H7 (cell line): ENCODE results near the gene GAREM1. TPM values are rescaled to one million over a fixed set of nuclear protein-coding genes. Genes with fewer than 3 reads are reported as not detected.
A peak's percentile ranks its signal among the peaks of the same experiment; 100 is the strongest.
"Not testable (repeated sequence)": the region's sequence is repeated elsewhere in the genome, so short reads cannot be mapped to it uniquely, and the experiment has no call there.

Experiments
- DNase-seq: peaks from one replicate; pipeline ENCODE4 v3.0.0; 2012
- H3K27me3 ChIP-seq: 2 replicates; pipeline ENCODE4 v1.6.0; 2011; ENCODE audit warnings: mild to moderate bottlenecking, low read length; ENCODE audit not compliant: control insufficient read depth, insufficient read depth
- H3K36me3 ChIP-seq: replicated peaks from 2 replicates; pipeline ENCODE4 v1.5.1; 2011; ENCODE audit warnings: low read length; ENCODE audit not compliant: control insufficient read depth, insufficient read depth
- H3K4me3 ChIP-seq: 2 replicates; pipeline ENCODE4 v1.5.1; 2011; ENCODE audit warnings: low read depth, mild to moderate bottlenecking, control low read depth, low read length, moderate library complexity; ENCODE audit not compliant: insufficient read depth
- total RNA-seq: library from RNA; depleted of rRNA; stranded (reverse); fragments of >200 nt; shearing (Covaris generic); gene quantifications from 2 replicates; pipeline ENCODE4 v1.2.3, GENCODE V29; 2014

GAREM1 gene
- total RNA-seq, 1 experiment from 2014 or later: 4.9 TPM

DNA sequence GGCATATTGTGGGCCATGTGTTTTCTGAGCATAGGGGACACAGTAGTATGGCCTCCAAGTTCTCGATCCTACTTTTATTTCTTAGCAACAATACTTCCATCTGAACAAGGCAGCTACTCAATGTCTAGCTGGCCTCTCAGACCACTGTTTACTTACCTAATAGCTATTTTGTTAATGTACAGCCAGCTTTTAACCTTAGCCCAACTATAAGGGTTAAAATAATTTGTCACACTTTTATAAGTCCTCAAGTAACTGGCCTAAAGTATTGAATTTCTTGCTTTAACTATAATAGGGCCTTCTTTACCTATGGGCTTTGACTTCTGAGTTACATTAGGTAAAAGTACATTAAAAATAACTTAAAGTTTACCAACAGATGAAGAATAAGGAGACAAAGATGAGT, 117.4 kb downstream of the GAREM1 start:
- DNase-seq: no peak
- no peaks in the 10 kb centered on the region for H3K27me3 ChIP-seq

DNA sequence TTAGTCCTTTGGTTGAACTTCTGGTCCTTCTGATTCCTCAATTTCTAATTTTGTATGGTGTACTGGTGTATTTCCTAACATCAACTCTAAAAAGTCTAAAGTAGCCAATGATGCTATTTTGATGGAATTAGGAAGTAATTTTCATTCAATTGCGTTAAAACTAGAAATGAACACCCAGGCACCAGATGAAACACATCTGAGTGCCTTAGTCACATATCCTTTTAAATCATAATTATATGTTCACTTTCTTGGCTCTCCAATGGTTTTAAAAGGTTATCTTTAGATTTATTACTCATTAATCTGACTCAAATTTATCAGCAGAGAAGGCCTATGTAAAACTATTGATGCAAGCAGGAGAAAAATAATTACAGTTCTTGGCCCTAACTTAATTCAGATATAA, 119.7 kb downstream of the GAREM1 start:
- H3K27me3 ChIP-seq: no peaks in the 10 kb centered on the region
- no peak overlapping the region for H3K4me3 ChIP-seq
- DNase-seq: no peak
- H3K36me3 ChIP-seq: no peaks in the 10 kb centered on the region

More for the DNA sequence above, 117.4 kb downstream of the GAREM1 start:
- H3K36me3 ChIP-seq: no peaks in the 10 kb centered on the region
- H3K4me3 ChIP-seq: no peak overlapping the region

- no peaks in the 10 kb centered on the region for H3K27me3 ChIP-seq
- no peak for DNase-seq
- no peaks in the 10 kb centered on the region for H3K36me3 ChIP-seq
- no peak overlapping the region for H3K4me3 ChIP-seq
These were observed 120.8 kb downstream of the GAREM1 start for GRCh38 chr18:32349728-32350395.

GRCh38 chr18:32346671-32347070, 124.0 kb downstream of the GAREM1 start:
- DNase-seq: peak; percentile 22
- Histone ChIP-seq H3K27me3 (no peaks in the 10 kb centered on the region), H3K4me3 (no peak overlapping the region), H3K36me3 (no peaks in the 10 kb centered on the region)

DNA sequence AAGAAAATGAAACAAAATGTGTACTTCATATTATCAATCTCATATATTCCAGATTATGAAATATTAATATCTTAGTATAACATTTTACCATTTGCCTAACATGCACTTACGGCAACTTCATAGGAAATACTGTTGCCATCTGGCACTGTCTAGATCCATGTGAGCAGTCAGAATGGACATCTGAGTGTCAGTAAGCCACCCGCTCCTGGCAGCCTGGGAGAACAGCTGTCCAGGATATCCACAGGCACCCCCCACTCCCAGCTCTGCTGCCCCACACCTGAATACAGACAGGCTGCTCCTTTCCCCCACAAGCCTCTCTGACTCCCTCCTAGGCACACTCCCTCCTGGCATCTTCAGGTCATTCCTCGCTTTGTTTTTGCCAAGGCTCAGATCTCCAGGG, 127.0 kb downstream of the GAREM1 start:
- H3K4me3 ChIP-seq: no peak overlapping the region
- no peaks in the 10 kb centered on the region for H3K27me3 ChIP-seq
- DNase-seq: no peak
- H3K36me3 ChIP-seq: no peaks in the 10 kb centered on the region

DNA sequence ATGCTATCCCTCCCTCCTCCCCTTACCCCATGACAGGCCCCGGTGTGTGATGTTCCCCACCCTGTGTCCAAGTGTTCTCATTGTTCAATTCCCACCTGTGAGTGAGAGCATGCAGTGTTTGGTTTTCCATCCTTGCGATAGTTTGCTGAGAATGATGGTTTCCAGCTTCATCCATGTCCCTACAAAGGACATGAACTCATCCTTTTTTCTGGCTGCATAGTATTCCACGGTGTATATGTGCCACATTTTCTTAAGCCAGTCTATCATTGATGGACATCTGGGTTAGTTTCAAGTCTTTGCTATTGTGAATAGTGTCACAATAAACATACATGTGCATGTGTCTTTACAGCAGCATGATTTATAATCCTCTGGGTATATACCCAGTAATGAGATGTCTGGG, 129.6 kb downstream of the GAREM1 start:
- not testable (repeated sequence) for DNase-seq, H3K27me3 ChIP-seq, H3K36me3 ChIP-seq, H3K4me3 ChIP-seq

GRCh38 chr18:32339045-32339444, 131.6 kb downstream of the GAREM1 start:
- H3K36me3 ChIP-seq: no peaks in the 10 kb centered on the region
- H3K27me3 ChIP-seq: no peaks in the 10 kb centered on the region
- H3K4me3 ChIP-seq: no peak overlapping the region
- no peak for DNase-seq

GRCh38 chr18:32337821-32338220, 132.9 kb downstream of the GAREM1 start:
- Histone ChIP-seq H3K36me3 (no peaks in the 10 kb centered on the region), H3K4me3 (no peak overlapping the region), H3K27me3 (no peaks in the 10 kb centered on the region)
- no peak for DNase-seq

DNA sequence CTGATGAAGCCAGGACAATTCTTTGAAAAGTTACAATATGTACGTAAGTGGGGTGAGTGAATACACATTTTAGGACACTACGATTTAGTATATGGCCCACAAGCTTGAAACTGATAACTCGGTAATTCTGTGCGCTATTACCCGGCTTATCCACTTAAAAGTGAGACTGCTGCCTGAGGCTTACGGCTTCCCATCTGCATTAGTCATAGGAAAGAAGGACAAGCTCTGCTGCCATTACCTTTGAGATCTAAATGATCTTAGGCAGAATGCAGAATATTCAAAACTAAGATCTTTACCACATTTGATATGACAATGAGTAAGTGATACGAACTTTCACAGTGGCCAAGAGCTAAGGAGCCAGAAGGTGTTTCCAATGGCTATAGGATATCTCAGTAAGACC, 133.3 kb downstream of the GAREM1 start:
- H3K27me3 ChIP-seq: no peaks in the 10 kb centered on the region
- DNase-seq: no peak
- no peak overlapping the region for H3K4me3 ChIP-seq
- H3K36me3 ChIP-seq: no peaks in the 10 kb centered on the region

DNA sequence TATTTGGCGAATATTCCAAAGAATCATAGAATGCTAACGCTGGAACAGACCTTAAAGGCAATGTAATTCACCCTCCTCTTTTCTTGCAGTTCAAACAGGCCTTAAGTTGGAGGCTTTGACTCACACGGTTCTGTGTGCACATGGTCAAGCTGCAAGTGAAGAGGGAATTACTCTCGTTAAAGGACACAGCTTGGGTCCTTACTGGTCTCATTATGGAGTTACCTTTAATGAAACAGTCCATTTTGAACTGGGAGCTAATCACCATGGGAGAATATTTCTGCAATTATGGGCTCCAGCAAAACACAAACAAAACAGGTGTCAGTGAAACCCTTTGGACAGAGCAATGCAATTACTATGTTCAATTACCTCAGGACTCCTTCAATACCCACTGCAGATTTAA, 135.5 kb downstream of the GAREM1 start:
- DNase-seq: no peak
- no peak overlapping the region for H3K4me3 ChIP-seq
- H3K27me3 ChIP-seq: no peaks in the 10 kb centered on the region
- H3K36me3 ChIP-seq: no peaks in the 10 kb centered on the region

DNA sequence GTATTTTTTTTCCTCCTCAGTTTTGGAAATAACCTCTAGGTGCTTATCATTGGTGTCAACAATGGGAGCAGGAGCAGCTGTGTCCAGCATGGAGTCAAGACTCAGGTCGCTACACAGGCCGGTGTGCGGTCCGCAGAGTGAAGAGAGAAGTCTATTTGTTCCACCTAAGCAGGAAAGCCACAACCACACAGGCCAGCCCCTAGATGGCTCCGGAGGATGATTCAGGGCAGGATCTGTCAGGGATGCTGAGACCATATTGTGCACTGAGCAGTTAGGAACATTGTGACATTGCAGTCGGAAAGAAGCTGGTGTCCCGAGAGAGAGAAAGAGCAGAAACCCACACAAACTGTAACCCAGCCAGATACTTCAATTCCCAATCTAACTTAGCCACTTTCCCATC, 136.9 kb downstream of the GAREM1 start:
- Histone ChIP-seq H3K27me3 (no peaks in the 10 kb centered on the region), H3K36me3 (no peaks in the 10 kb centered on the region), H3K4me3 (no peak overlapping the region)
- no peak for DNase-seq

GRCh38 chr18:32332708-32333107, 138.0 kb downstream of the GAREM1 start:
- Histone ChIP-seq H3K4me3 (no peak overlapping the region), H3K27me3 (no peaks in the 10 kb centered on the region), H3K36me3 (no peaks in the 10 kb centered on the region)
- DNase-seq: no peak

- Histone ChIP-seq H3K27me3 (no peaks in the 10 kb centered on the region), H3K4me3 (no peak overlapping the region), H3K36me3 (no peaks in the 10 kb centered on the region)
- no peak for DNase-seq
These were observed 141.7 kb downstream of the GAREM1 start for GRCh38 chr18:32328974-32329373.

DNA sequence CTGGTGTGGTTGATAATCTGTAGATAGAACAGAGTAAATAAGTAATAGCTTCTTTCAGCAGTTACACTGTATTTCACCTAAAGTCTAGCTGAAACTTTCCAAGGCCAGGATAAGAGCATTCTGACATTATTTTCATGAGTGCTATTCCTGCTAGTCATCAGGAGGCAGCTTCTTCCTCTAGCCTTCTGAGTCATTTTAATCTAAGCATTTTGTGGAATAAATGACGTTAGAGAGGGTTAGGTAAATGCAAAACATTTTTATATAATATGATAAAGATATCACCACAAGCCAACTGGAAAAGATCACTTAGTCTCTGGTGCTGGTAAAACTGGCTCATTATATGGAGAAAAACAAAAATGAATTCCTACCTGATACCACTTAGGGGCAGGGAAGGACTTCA, 142.3 kb downstream of the GAREM1 start:
- no peak overlapping the region for H3K4me3 ChIP-seq
- no peaks in the 10 kb centered on the region for H3K27me3 ChIP-seq
- no peaks in the 10 kb centered on the region for H3K36me3 ChIP-seq
- DNase-seq: no peak

- no peak overlapping the region for H3K4me3 ChIP-seq
- peak; percentile 16 for DNase-seq
- H3K36me3 ChIP-seq: no peaks in the 10 kb centered on the region
- H3K27me3 ChIP-seq: no peaks in the 10 kb centered on the region
These were observed 144.0 kb downstream of the GAREM1 start for GRCh38 chr18:32326450-32327308.
